WI38 (cell line): Measurements from ENCODE around the gene KIAA0930.
"Not testable (repeated sequence)": the region's sequence is repeated elsewhere in the genome, so short reads cannot be mapped to it uniquely, and the experiment has no call there.

Source experiments
- H3K4me3 ChIP-seq: 2 replicates; pipeline ENCODE4 v1.5.1; 2011; ENCODE audit warnings: low read depth, mild to moderate bottlenecking, control low read depth, low read length
- CTCF ChIP-seq: IDR thresholded peaks from 2 replicates; pipeline ENCODE4 v1.5.1; 2012; ENCODE audit warnings: low read depth, mild to moderate bottlenecking, control low read depth, low read length

KIAA0930 gene

GRCh38 chr22:45196926-45197605, 43.6 kb downstream of the KIAA0930 start:
- H3K4me3 ChIP-seq: no peak overlapping the region
- TF ChIP-seq CTCF: no peak

DNA sequence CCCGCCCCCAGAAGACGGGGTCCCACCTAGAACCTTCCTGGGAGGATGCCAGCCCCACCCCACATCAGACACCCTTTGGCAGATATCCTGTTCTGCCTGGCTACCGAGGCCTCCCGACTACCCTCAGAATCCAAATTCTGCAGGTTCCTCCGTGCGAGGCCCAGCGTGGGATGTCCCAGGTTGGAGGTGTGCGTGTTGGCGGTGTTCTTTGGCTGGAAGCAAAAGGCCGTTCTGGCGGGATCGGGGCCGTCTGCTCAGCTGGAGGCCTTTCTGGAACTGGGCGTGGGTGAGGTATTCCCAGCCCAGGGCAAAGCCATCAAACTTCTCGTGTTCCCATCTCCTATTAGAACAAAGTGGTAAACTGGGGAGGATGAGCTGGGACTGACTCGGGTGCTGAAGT, 44.4 kb downstream of the KIAA0930 start:
- no peak overlapping the region for H3K4me3 ChIP-seq
- no peak for TF ChIP-seq CTCF

DNA sequence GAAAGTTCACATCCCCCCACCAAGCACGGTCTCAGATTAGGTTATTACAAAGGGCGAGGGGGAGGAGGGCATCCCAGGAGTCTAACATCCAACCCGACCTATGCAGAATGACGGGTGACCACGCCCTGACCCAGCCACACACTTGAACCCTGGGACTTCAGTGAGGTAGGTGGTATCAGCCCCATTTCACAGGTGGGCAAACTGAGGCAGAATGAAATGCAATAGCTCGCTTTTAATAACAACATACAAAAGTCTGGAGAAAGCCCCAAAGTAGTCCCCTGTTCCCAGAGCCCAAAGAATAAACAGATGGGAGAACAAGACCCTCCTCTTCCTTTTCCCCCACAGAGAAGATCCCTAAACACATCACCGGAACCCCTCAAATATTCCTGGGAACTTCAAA, 45.1 kb downstream of the KIAA0930 start:
- no peak for TF ChIP-seq CTCF
- no peak overlapping the region for H3K4me3 ChIP-seq

DNA sequence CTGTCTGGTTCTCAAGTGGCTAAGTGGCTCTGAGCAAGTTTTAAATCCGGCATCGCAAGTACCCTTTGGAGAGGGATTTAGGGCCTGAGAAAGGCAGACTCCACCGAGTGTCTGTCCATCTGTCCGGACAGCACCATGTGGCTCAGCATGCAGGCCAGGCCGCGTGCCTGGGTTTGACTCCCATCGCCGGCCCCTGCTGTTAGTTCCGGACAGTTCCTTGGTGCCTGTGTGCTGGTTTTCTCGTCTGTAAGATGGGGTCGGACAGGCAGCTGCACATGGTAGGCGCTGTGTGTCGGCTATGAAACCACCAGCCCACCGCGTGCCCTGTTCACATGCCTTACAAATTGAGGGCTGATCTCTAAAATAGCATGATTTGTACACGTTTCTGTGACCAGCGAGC, 46.0 kb downstream of the KIAA0930 start:
- H3K4me3 ChIP-seq: no peak overlapping the region
- no peak for TF ChIP-seq CTCF

- H3K4me3 ChIP-seq: no peak overlapping the region
- no peak for TF ChIP-seq CTCF
Measured at GRCh38 chr22:45192701-45193187, 48.0 kb downstream of the KIAA0930 start.

DNA sequence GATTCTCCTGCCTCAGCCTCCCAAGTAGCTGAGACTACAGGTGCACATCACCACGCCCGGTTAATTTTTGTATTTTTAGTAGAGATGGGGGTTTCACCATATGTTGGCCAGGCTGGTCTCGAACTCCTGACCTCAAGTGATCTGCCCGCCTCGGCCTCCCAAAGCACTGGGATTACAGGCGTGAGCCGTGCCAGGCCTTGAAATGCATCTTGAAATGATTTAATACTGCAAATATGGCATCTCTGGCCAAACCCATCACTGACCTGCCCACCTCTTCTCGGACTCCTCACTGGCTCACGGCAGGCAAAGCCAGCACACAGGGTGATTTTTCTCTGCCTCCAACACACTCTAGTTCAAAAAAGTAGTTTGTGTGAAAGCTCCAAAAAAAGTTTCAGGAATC, 48.9 kb downstream of the KIAA0930 start:
- not testable (repeated sequence) for H3K4me3 ChIP-seq

GRCh38 chr22:45190202-45190872, 50.4 kb downstream of the KIAA0930 start:
- no peak overlapping the region for H3K4me3 ChIP-seq
- TF ChIP-seq CTCF: no peak

DNA sequence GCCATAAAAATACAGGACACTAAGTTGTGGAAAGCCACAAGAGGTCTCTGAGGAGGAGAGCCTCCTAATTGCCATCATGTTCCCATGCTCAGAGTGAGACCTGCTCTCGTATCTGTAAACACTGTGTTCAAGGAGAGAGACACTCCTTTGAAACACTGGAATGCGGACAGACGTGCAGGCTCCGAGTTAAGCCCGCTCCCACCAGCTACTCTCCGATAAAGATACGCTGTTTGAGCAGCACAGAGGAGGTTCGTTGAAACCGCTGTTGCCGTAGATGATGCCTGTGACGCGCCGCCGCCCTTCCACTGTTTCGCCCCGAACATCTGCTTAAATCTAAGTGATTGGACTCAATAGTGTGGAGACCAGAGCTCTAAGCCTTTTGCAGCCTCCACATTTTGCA, 51.9 kb downstream of the KIAA0930 start:
- no peak overlapping the region for H3K4me3 ChIP-seq
- no peak for TF ChIP-seq CTCF
